Spleen (tissue), 11 donors: ENCODE results near the gene NCAPH2. TPM values are rescaled to one million over a fixed set of nuclear protein-coding genes. Genes with fewer than 3 reads are reported as not detected.

Experiments
- DNase-seq: peaks from one replicate; pipeline ENCODE4 v3.0.0-alpha.2; 2020
- H3K27ac ChIP-seq, 8 donors: fragments of 200-600 bp; sonication (generic) in 7 of 8; 1 replicate in 4 of 8; 2 replicates in 4 of 8; pipeline versions ENCODE4 v1.5.0 to v1.8.0; 2016 to 2021; ENCODE audit warnings: inconsistent platforms in 4 of 8, mild to moderate bottlenecking in 4 of 8, moderate library complexity in 1 of 8
- H3K27me3 ChIP-seq, 7 donors: fragments of 200-600 bp; sonication (generic) in 6 of 7; replicated peaks in 1 of 7; 1 replicate in 4 of 7; 2 replicates in 3 of 7; pipeline versions ENCODE4 v1.5.0 to v1.8.0; 2016 to 2021; ENCODE audit warnings: inconsistent platforms in 3 of 7, mild to moderate bottlenecking in 1 of 7
- H3K36me3 ChIP-seq, 6 donors: fragments of 200-600 bp; sonication (generic) in 5 of 6; 1 replicate in 4 of 6; 2 replicates in 2 of 6; pipeline versions ENCODE4 v1.5.0 to v1.8.0; 2016 to 2021; ENCODE audit warnings: inconsistent platforms in 2 of 6
- H3K4me1 ChIP-seq, 6 donors: fragments of 200-600 bp; sonication (generic) in 5 of 6; 1 replicate in 3 of 6; 2 replicates in 3 of 6; pipeline versions ENCODE4 v1.5.0 to v1.8.0; 2016 to 2021; ENCODE audit warnings: inconsistent platforms in 3 of 6
- H3K4me3 ChIP-seq, 8 donors: fragments of 200-600 bp; sonication (generic) in 7 of 8; 1 replicate in 4 of 8; 2 replicates in 4 of 8; pipeline versions ENCODE4 v1.5.0 to v1.8.0; 2016 to 2021; ENCODE audit warnings: inconsistent platforms in 4 of 8, mild to moderate bottlenecking in 4 of 8, moderate library complexity in 2 of 8
- H3K9me3 ChIP-seq, 8 donors: fragments of 200-600 bp; sonication (generic) in 7 of 8; 1 replicate in 4 of 8; 2 replicates in 4 of 8; pipeline versions ENCODE4 v1.5.0 to v1.8.0; 2016 to 2021; ENCODE audit warnings: inconsistent platforms in 4 of 8
- CTCF ChIP-seq, 11 experiments: fragments of 200-600 bp in 7 of 11; fragments of 450-650 bp in 4 of 11; sonication (generic) in 4 of 11; IDR thresholded peaks in 8 of 11; conservative IDR thresholded peaks in 3 of 11; 1 replicate in 7 of 11; 2 replicates in 4 of 11; pipeline versions ENCODE4 v1.4.0 to v1.8.0; 2016 to 2021; ENCODE audit warnings: antibody characterized with exemption in 11 of 11, inconsistent platforms in 4 of 11, mild to moderate bottlenecking in 1 of 11
- POLR2A ChIP-seq, 3 donors: fragments of 450-650 bp; IDR thresholded peaks; one replicate each; pipeline ENCODE4 v1.5.1; 2017; ENCODE audit warnings: antibody characterized with exemption in 3 of 3, mild to moderate bottlenecking in 1 of 3
- POLR2AphosphoS5 ChIP-seq, 3 donors: sonication (generic); formaldehyde crosslinking; IDR thresholded peaks; one replicate each; pipeline ENCODE4 v1.5.1; 2017; ENCODE audit warnings: antibody characterized with exemption in 3 of 3
- WGBS, 5 donors: extraction: QIAGEN DNeasy Blood & Tissue Kit in 3 of 5; methylation state at CpG; one replicate each; pipeline versions ENCODE4 v1.1.5 to v1.1.7; 2013 to 2018; 5-methylcytosine and 5-hydroxymethylcytosine counted together
- intact Hi-C: fragments of 100-400 bp; cut with DNase I; formaldehyde crosslinking; loops from one replicate; pipeline ENCODE4 v1.15.0; 2023; ENCODE audit warnings: low total_unique reads
- polyA plus RNA-seq, 3 donors: library from polyadenylated mRNA; stranded (reverse); fragments of 200-250 nt; gene quantifications; one replicate each; pipeline ENCODE4 v1.2.1, GENCODE V29; 2013
- total RNA-seq, 7 donors: library from RNA; depleted of rRNA in 3 of 7; stranded (reverse); fragments of >200 nt in 3 of 7; fragmentation: NEBNext Ultra II Directional in 4 of 7; extraction: Animal tissue kit (Norgen Biotek cat#: 25700) in 4 of 7; gene quantifications; one replicate each; pipeline versions ENCODE4 v1.1.0 to v1.2.1, GENCODE V29; 2016 to 2021
- donor health status: healthy with polysubstance abuse.
- donor health status: DM: no; HTN: no; CAD: no; lungs with moderate emphysema.
- donor health status: DM: no; HTN: no; CAD: no.
- donor health status: Bipolar disorder and iron deficiency.
- donor health status: healthy.
- donor health status: DM: no; HTN: no; CAD: no.
- donor health status: DM: yes; HTN: yes; CAD: no.

The NCAPH2 gene
- total and polyA plus RNA-seq, 10 donors = 31.4 to 48.0 (median 37.1) TPM

- H3K4me3 ChIP-seq = no peak overlapping the region
- WGBS, 5 donors = 82 to 95% (median 92%) methylated on average over 12 of the region's 12 CpGs
- no peaks in the 10 kb centered on the region for H3K9me3 ChIP-seq
- peaks cover 19 to 45% (median 37%) of the 10 kb centered on the region in 6 donors for H3K4me1 ChIP-seq
- peaks cover 0 to 40% (median 20%) of the 10 kb centered on the region in 7 donors for H3K27me3 ChIP-seq
- no peak for TF ChIP-seq CTCF (IDR thresholded peaks at IDR 0.05 in 8 of 11, conservative IDR thresholded peaks at IDR 0.05 in 3 of 11)
- no peak overlapping the region for H3K27ac ChIP-seq
- no peak for DNase-seq
- intact Hi-C loops = loop anchor here (10.0 kb wide), 1 partner anchor 133 kb away; the partner anchor contains the start of gene PPP6R2
- no peaks in the 10 kb centered on the region for H3K36me3 ChIP-seq
Observed at GRCh38 chr22:50477923-50478322, 30.1 kb upstream of the NCAPH2 start.

GRCh38 chr22:50479721-50480120, 28.3 kb upstream of the NCAPH2 start:
- Histone ChIP-seq H3K4me1 (peaks cover 8 to 40% (median 25%) of the 10 kb centered on the region in 6 donors), H3K27ac (no peak overlapping the region), H3K27me3 (peaks cover 0 to 58% (median 20%) of the 10 kb centered on the region in 7 donors), H3K9me3 (no peaks in the 10 kb centered on the region), H3K4me3 (no peak overlapping the region), H3K36me3 (no peaks in the 10 kb centered on the region)
- 60 to 69% (median 63%) methylated on average over 11 of the region's 11 CpGs for whole genome bisulfite sequencing, 5 donors
- TF ChIP-seq CTCF (IDR thresholded peaks at IDR 0.05 in 8 of 11, conservative IDR thresholded peaks at IDR 0.05 in 3 of 11) = no peak
- TF ChIP-seq POLR2A (IDR thresholded peaks at IDR 0.05) = no peak
- TF ChIP-seq POLR2AphosphoS5 (IDR thresholded peaks at IDR 0.05) = no peak
- intact Hi-C loops = loop anchor here (10.0 kb wide), 1 partner anchor 135 kb away; the partner anchor contains the start of gene PPP6R2
- DNase-seq = no peak

- H3K27ac ChIP-seq = peak overlapping the region in 3 of 8 donors; percentile 55 to 69 (median 62)
- DNase-seq = no peak
- 5 to 13% (median 5%) methylated on average over 5 to 45 of the region's 45 CpGs for WGBS, 5 donors
- H3K4me1 ChIP-seq = peaks cover 5 to 33% (median 18%) of the 10 kb centered on the region in 6 donors
- peak overlapping the region; percentile 51 to 86 (median 58) for H3K4me3 ChIP-seq
- peaks cover 0 to 60% (median 20%) of the 10 kb centered on the region in 7 donors for H3K27me3 ChIP-seq
- no peaks in the 10 kb centered on the region for H3K36me3 ChIP-seq
- intact Hi-C loops = no loop called here
- H3K9me3 ChIP-seq = no peaks in the 10 kb centered on the region
- TF ChIP-seq POLR2A (IDR thresholded peaks at IDR 0.05) = no peak
- no peak for TF ChIP-seq POLR2AphosphoS5 (IDR thresholded peaks at IDR 0.05)
- no peak for TF ChIP-seq CTCF (IDR thresholded peaks at IDR 0.05 in 8 of 11, conservative IDR thresholded peaks at IDR 0.05 in 3 of 11)
Observed at GRCh38 chr22:50481045-50481439, 27.0 kb upstream of the NCAPH2 start.

GRCh38 chr22:50481440-50482106, 26.5 kb upstream of the NCAPH2 start, which contains the start of gene ADM2:
TSS of gene ADM2 (plus strand) at chr22:50481543. CDS start at chr22:50481848, 305 bp downstream.
- peaks cover 0 to 63% (median 20%) of the 10 kb centered on the region in 7 donors for H3K27me3 ChIP-seq

More at GRCh38 chr22:50481440-50482106, 26.5 kb upstream of the NCAPH2 start, which contains the start of gene ADM2:
- TF ChIP-seq POLR2AphosphoS5 (IDR thresholded peaks at IDR 0.05) (peak in 1 of 3 donors; percentile 60), POLR2A (IDR thresholded peaks at IDR 0.05) (no peak), CTCF (IDR thresholded peaks at IDR 0.05 in 8 of 11, conservative IDR thresholded peaks at IDR 0.05 in 3 of 11) (no peak)
- DNase-seq = peak; percentile 93
- 3 to 6% (median 4%) methylated on average over 12 to 70 of the region's 70 CpGs for WGBS, 5 donors
- Histone ChIP-seq H3K27ac (peak within 1 kb of the TSS in 3 of 8 donors; percentile 55 to 69 (median 62)), H3K4me1 (peaks cover 5 to 33% (median 18%) of the 10 kb centered on the region in 6 donors), H3K9me3 (no peaks in the 10 kb centered on the region), H3K4me3 (peak within 1 kb of the TSS; percentile 51 to 86 (median 58)), H3K36me3 (no peaks in the 10 kb centered on the region)
- intact Hi-C loops = no loop called here
